H1 (cell line): Measurements from ENCODE around the gene S100A6. TPM values are rescaled to one million over a fixed set of nuclear protein-coding genes. Genes with fewer than 3 reads are reported as not detected.
A peak's percentile ranks its signal among the peaks of the same experiment; 100 is the strongest.

Source experiments
- KDM1A ChIP-seq: fragments of 200-600, 300-600 bp; sonication (generic); IDR thresholded peaks from 2 replicates; pipeline ENCODE4 v1.7.1; 2016; ENCODE audit warnings: mild to moderate bottlenecking, low read length, borderline replicate concordance
- KDM4A ChIP-seq: IDR thresholded peaks from one replicate; pipeline ENCODE4 v1.7.1; 2012; ENCODE audit warnings: low read depth, mild to moderate bottlenecking, moderate library complexity, low read length, inconsistent platforms; ENCODE audit not compliant: severe bottlenecking
- PHF8 ChIP-seq: fragments of 200-600 bp; sonication (generic); conservative IDR thresholded peaks from 2 replicates; pipeline ENCODE4 v1.7.1; 2012; ENCODE audit warnings: low read depth, mild to moderate bottlenecking, inconsistent platforms, low read length, moderate library complexity
- POLR2AphosphoS5 ChIP-seq: IDR thresholded peaks from 2 replicates; pipeline ENCODE4 v1.6.1; 2011; ENCODE audit warnings: low read depth, low read length
- RBBP5 ChIP-seq: IDR thresholded peaks from 2 replicates; pipeline ENCODE4 v1.7.1; 2012; ENCODE audit warnings: low read depth, mild to moderate bottlenecking, inconsistent platforms, low read length, moderate library complexity, borderline replicate concordance
- RXRA ChIP-seq: IDR thresholded peaks from 2 replicates; pipeline ENCODE4 v1.6.1; 2011; ENCODE audit warnings: low read depth, mild to moderate bottlenecking, low read length, moderate library complexity; ENCODE audit not compliant: insufficient read depth
- SIX5 ChIP-seq: IDR thresholded peaks from 2 replicates; pipeline ENCODE4 v1.6.1; 2011; ENCODE audit warnings: mild to moderate bottlenecking, low read depth, low read length
- polyA plus RNA-seq, 7 experiments: library from polyadenylated mRNA; depleted of rRNA in 3 of 7; stranded (reverse) in 5 of 7; unstranded in 2 of 7; fragments of >200 nt in 5 of 7; fragments of 200-250 nt in 2 of 7; gene quantifications; 1 replicate in 5 of 7; 2 replicates in 1 of 7; 4 replicates in 1 of 7; pipeline versions ENCODE4 v1.2.1 to v1.2.3, GENCODE V29; 2011 to 2013; ENCODE audit warnings: missing spikeins in 2 of 7, mixed read lengths in 2 of 7
- total RNA-seq: library from RNA; stranded (reverse); fragmentation: NEBNext Ultra II Directional; extraction: Animal tissue kit (Norgen Biotek cat#: 25700); gene quantifications from 2 replicates; pipeline ENCODE4 v1.2.1, GENCODE V29; 2021
- TF ChIP-seq, protein P1 (sequence below): IDR thresholded peaks from 2 replicates; pipeline ENCODE4 v1.6.1; 2011; ENCODE audit warnings: low read depth, mild to moderate bottlenecking, low read length; ENCODE audit not compliant: insufficient read depth

Gene S100A6
- total and polyA plus RNA-seq, 2 of the 8 experiments (the other 6 are each of a cell fraction or from before 2014, with no cell fraction given) = 11.1 to 63.0 TPM

DNA sequence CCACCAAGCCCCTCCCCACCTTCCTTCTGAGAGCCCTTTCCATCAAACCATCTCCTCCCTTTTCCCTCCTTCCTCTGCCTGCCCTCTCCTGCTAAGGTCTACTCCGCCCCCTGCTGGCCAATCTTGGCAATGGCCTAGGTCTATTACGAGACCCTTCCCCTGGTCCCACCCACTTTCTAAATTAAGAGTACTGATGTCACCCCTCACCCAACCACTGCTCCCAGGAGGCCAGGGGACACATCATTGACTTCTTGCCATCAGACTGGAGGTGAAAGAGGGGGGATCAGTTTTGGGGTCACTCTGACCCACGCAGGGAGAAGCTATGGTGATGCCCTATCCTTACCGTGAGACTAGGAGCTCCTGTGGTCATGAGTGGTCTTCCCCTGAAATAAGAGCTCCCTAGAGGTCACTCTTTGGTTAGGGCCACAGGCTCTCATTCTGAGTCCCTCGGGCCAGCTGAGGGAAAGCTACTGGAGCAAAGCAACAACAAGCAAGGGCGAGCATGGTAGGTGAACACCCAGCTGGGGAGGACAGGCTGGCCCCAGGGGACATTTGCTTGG is 40.7 kb downstream of the S100A6 start (continued):
- TF ChIP-seq POLR2AphosphoS5 (peak; percentile 30; the same call in 1 of the 2 replicates), SIX5 (no peak), RBBP5 (no peak), PHF8 (no peak), RXRA (no peak), KDM4A (no peak), KDM1A (no peak)
- TF ChIP-seq, protein P1, sequence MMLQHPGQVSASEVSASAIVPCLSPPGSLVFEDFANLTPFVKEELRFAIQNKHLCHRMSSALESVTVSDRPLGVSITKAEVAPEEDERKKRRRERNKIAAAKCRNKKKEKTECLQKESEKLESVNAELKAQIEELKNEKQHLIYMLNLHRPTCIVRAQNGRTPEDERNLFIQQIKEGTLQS = no peak
